HFFc6 (cell line): ENCODE results near the gene TRPV2. TPM values are rescaled to one million over a fixed set of nuclear protein-coding genes. Genes with fewer than 3 reads are reported as not detected.

ENCODE experiments used
- DNase-seq: peaks from one replicate; pipeline ENCODE4 v3.0.0-alpha.2; 2018
- H3K27ac Mint-ChIP-seq: 2 replicates; pipeline ENCODE4 v1.8.0; 2020; ENCODE audit warnings: mild to moderate bottlenecking, mixed read lengths
- H3K27me3 Mint-ChIP-seq: 2 replicates; pipeline ENCODE4 v1.8.0; 2021; ENCODE audit warnings: mild to moderate bottlenecking, moderate library complexity, mixed read lengths; ENCODE audit not compliant: insufficient read depth
- H3K36me3 Mint-ChIP-seq: 2 replicates; pipeline ENCODE4 v1.8.0; 2021; ENCODE audit warnings: low read depth, mixed read lengths
- H3K4me1 Mint-ChIP-seq: 2 replicates; pipeline ENCODE4 v1.8.0; 2020; ENCODE audit warnings: low read depth, mixed read lengths
- H3K4me3 Mint-ChIP-seq: 2 replicates; pipeline ENCODE4 v1.8.0; 2020; ENCODE audit warnings: mild to moderate bottlenecking, moderate library complexity, mixed read lengths
- H3K9me3 Mint-ChIP-seq: 2 replicates; pipeline ENCODE4 v1.8.0; 2020; ENCODE audit warnings: mild to moderate bottlenecking, mixed read lengths
- total RNA-seq, 6 experiments: library from RNA; stranded (reverse); fragmentation: NEBNext Ultra II Directional; extraction: Animal tissue kit (Norgen Biotek cat#: 25700); gene quantifications; 2 replicates in 1 of 6; 3 replicates in 5 of 6; pipeline ENCODE4 v1.2.3, GENCODE V29; 2021
- TF ChIP-seq, protein P1 (sequence below): fragments of 200-600 bp; sonication (generic); IDR thresholded peaks from 2 replicates; pipeline ENCODE4 v1.5.0; 2021; ENCODE audit warnings: antibody characterized with exemption, mild to moderate bottlenecking

Gene TRPV2
- total RNA-seq, 6 experiments from 2014 or later = 2.9 to 19.5 (median 18.1) TPM

DNA sequence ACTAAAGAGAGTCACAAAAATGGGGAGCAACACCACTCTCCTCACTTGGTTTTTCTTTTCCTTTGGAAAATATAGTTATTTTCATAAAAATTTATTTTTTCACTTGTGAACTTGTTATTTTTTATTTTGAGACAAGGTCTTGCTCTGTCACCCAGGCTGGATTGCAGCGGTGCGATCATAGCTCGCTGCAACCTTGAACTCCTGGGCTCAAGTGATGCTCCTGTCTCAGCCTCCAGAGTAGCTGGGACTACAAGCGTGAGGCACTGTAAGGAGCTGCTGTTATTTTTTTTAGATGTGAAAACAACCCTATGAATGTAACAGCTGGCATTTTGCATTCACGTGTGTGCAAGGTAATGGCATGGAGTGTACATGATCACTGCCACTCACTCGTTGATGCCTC is 51.7 kb downstream of the TRPV2 start:
- peaks cover 13% of the 10 kb centered on the region for H3K4me1 Mint-ChIP-seq
- H3K4me3 Mint-ChIP-seq = no peak overlapping the region
- H3K36me3 Mint-ChIP-seq = no peaks in the 10 kb centered on the region
- H3K27me3 Mint-ChIP-seq = peaks cover 11% of the 10 kb centered on the region; the same call in 1 of the 2 replicates
- DNase-seq = no peak
- no peaks in the 10 kb centered on the region for H3K9me3 Mint-ChIP-seq
- H3K27ac Mint-ChIP-seq = no peak overlapping the region
- TF ChIP-seq, protein P1, sequence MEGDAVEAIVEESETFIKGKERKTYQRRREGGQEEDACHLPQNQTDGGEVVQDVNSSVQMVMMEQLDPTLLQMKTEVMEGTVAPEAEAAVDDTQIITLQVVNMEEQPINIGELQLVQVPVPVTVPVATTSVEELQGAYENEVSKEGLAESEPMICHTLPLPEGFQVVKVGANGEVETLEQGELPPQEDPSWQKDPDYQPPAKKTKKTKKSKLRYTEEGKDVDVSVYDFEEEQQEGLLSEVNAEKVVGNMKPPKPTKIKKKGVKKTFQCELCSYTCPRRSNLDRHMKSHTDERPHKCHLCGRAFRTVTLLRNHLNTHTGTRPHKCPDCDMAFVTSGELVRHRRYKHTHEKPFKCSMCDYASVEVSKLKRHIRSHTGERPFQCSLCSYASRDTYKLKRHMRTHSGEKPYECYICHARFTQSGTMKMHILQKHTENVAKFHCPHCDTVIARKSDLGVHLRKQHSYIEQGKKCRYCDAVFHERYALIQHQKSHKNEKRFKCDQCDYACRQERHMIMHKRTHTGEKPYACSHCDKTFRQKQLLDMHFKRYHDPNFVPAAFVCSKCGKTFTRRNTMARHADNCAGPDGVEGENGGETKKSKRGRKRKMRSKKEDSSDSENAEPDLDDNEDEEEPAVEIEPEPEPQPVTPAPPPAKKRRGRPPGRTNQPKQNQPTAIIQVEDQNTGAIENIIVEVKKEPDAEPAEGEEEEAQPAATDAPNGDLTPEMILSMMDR = no peak

DNA sequence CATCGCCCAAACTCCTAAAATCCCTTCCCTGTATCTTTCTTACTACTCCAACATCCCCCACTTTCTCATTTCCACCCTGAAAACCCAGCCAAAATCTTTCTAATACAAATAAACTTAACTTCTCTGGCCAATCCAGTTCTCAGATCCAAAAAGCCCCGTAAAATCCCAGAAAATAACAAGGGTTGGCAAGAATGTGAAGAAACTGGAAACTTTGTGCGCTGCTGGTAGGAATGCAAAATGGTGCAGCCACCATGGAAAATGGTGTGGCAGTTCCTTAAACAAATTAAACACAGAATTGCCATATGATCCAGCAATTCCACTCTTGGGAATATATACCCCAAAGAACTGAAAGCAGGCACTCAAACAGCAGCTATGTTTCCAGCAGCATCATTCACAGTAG is 52.5 kb downstream of the TRPV2 start:
- Mint-ChIP-seq H3K4me3 (no peak overlapping the region), H3K36me3 (no peaks in the 10 kb centered on the region), H3K27me3 (peaks cover 11% of the 10 kb centered on the region; the same call in 1 of the 2 replicates), H3K4me1 (peaks cover 11% of the 10 kb centered on the region), H3K9me3 (no peaks in the 10 kb centered on the region), H3K27ac (no peak overlapping the region)
- no peak for DNase-seq
- TF ChIP-seq, protein P1 = no peak

DNA sequence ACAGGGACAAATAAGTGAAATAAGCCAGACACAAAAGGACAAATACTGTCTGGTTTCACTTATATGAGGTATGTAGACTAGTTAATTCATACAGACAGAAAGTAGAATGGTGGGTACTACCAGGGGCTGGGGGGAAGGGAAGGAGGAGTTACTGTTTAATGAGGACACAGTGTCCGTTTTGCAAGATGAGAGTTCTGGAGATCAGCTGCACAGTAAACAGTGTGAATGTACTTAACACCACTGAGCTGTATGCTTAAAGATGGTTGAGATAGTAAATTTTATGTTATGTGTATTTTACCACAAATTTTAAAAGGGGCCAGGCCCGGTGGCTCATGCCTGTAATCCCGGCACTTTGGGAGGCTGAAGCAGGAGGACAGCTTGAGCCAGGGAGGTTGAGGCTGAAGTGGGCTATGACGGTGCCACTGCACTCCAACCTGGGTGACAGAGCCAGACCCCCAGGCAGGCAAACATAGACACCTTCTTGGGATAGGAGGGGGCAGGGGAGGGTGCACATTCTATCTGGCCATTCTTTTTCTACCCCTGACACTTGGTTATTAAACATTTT is 53.1 kb downstream of the TRPV2 start:
- TF ChIP-seq, protein P1 = no peak
- H3K9me3 Mint-ChIP-seq = no peaks in the 10 kb centered on the region
- H3K36me3 Mint-ChIP-seq = no peaks in the 10 kb centered on the region
- H3K4me1 Mint-ChIP-seq = peaks cover 4% of the 10 kb centered on the region
- H3K27me3 Mint-ChIP-seq = peaks cover 9% of the 10 kb centered on the region; the same call in 1 of the 2 replicates
- no peak overlapping the region for H3K4me3 Mint-ChIP-seq
- no peak overlapping the region for H3K27ac Mint-ChIP-seq
- DNase-seq = no peak

DNA sequence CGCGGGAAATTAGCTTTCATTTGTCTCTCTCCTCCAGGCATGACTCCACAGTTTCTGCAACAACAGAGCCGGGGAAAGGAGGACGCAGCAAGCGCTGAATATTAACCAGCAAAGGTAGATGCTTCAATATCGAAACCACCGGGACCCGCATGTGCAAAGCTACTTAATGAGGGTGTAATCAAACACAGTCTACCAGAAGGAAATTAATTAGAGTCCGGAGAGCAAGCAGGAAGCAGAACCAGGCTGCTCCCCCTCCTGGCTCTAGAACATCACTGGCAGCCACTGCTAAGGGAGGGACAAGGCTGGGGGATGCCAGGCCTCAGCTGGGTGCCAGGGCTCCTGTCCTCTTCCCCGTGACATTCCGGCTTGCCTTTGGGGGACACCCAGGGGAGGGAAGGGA is 54.9 kb downstream of the TRPV2 start:
- DNase-seq = no peak
- H3K27ac Mint-ChIP-seq = no peak overlapping the region
- no peaks in the 10 kb centered on the region for H3K9me3 Mint-ChIP-seq

DNA sequence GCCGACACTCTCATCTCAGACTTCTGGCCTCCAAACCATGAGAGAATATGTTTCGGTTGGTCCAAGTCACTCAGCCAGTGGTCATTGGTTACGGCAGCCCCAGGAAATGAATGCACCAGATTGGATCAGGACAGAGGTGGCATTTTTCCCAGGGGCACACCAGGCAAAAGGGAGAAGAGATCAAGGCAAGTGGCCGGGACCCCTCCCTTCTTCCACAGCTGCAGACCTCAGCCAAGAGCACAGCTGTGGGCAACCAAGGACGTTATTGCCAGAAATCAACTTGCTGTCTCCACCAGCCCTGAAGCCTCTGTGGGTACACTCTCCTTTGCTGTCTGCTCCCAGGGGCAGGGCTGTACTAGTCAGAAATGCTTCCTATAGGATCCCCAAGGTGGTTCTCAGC is 55.9 kb downstream of the TRPV2 start:
- DNase-seq = no peak
- Mint-ChIP-seq H3K27ac (no peak overlapping the region), H3K9me3 (no peaks in the 10 kb centered on the region), H3K4me3 (no peak overlapping the region), H3K27me3 (peaks cover 9% of the 10 kb centered on the region), H3K36me3 (no peaks in the 10 kb centered on the region), H3K4me1 (peaks cover 6% of the 10 kb centered on the region; the same call in 1 of the 2 replicates)
- TF ChIP-seq, protein P1 = no peak

More for the DNA sequence above, 54.9 kb downstream of the TRPV2 start:
- H3K4me3 Mint-ChIP-seq = no peak overlapping the region
- no peaks in the 10 kb centered on the region for H3K36me3 Mint-ChIP-seq
- TF ChIP-seq, protein P1 = no peak
- peaks cover 9% of the 10 kb centered on the region; the same call in 1 of the 2 replicates for H3K27me3 Mint-ChIP-seq
- H3K4me1 Mint-ChIP-seq = peaks cover 6% of the 10 kb centered on the region; the same call in 1 of the 2 replicates
